A673 (cell line): ENCODE measurements around the gene SNTB2.

ENCODE experiments used
- EZH2 ChIP-seq: fragments of 200-600 bp; sonication (generic); IDR thresholded peaks from 2 replicates; pipeline ENCODE4 v1.6.1; 2017; ENCODE audit warnings: borderline replicate concordance, low read depth, mild to moderate bottlenecking, mixed read lengths, antibody characterized with exemption, low read length; ENCODE audit not compliant: poor library complexity, severe bottlenecking
- TF ChIP-seq, protein P1 (sequence below): fragments of 300-800, 200-600 bp; sonication (generic); conservative IDR thresholded peaks from 2 replicates; pipeline ENCODE4 v1.5.1; 2017; ENCODE audit warnings: low read depth, mild to moderate bottlenecking, antibody characterized with exemption, low read length, moderate library complexity, mixed read lengths

DNA sequence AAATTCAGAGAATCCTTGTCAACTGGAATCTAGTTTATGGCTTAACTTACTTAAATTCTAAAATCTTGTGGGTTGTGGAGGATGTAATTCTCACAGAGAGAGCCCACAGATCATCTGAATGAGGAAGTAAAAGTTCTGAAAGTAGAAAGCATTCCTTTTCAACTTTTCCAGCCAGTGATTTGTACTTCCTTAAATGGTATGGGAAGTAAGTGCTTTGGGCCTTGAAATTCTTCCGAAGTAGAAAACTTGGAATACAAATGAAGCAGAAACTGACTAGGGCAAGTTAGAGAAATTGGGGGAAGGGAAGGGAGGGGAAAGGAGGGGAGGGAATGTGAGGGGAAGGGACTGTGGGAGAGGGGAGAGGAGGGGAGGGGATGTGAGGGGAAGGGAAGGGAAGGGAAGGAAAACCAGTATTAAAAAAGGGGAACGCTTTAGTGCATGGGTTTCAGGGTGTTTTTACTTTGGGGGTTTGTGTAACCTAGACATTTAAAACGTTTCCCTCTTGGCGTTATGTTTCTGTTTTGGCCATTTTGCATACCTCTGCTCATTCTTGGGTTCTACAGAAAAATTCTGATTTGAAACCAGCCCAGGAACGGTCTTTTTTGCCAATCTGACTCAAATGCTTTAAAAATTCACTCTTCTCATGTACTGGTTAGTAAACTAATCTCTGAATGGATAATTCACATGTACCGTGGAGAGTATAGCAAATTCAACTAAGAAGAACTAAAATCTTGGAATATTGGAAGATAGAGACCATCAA lies 15.5 kb upstream of the SNTB2 start:
- TF ChIP-seq, protein P1, sequence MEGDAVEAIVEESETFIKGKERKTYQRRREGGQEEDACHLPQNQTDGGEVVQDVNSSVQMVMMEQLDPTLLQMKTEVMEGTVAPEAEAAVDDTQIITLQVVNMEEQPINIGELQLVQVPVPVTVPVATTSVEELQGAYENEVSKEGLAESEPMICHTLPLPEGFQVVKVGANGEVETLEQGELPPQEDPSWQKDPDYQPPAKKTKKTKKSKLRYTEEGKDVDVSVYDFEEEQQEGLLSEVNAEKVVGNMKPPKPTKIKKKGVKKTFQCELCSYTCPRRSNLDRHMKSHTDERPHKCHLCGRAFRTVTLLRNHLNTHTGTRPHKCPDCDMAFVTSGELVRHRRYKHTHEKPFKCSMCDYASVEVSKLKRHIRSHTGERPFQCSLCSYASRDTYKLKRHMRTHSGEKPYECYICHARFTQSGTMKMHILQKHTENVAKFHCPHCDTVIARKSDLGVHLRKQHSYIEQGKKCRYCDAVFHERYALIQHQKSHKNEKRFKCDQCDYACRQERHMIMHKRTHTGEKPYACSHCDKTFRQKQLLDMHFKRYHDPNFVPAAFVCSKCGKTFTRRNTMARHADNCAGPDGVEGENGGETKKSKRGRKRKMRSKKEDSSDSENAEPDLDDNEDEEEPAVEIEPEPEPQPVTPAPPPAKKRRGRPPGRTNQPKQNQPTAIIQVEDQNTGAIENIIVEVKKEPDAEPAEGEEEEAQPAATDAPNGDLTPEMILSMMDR, result no peak
- no peak for TF ChIP-seq EZH2
